ENCODE data around the gene ATG4D. TPM values are rescaled to one million over a fixed set of nuclear protein-coding genes. Genes with fewer than 3 reads are reported as not detected.

Gene ATG4D
- total RNA-seq, 4 donors from 2014 or later: 18.4 to 35.6 (median 24.9) TPM

DNA sequence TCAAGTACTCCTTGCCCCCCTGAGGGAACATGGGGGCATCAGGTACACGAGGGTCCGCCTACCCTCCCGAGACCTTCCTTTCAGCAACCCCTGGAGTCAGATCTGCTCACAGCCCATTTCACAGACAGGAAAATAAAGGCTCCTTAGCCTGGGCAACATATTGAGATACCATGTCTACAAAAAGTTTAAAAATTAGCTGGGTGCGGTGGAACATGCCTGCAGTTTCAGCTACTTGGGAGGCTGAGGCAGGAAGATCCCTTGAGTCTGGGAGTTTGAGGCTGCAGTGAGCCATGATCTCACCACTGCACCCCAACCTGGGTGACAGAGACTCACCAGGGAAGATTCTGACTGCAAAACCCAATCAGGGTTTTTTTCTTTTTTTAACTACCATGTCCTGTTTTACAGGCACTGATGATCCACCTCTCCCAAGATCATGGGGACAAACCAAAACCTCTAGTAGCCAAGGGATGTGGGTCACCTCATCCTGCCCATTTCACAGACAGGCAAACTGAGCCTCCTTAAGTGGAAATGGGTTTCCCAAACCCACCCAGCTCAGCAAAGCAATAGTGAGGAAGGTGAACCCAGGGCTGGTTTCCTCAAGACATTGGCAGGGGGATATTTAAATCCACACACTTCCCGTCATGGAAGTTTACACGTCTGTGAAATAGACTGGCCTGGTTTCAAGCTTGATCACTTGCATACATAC lies 31.5 kb downstream of the ATG4D start:
- peaks cover 0 to 9% (median 4%) of the 10 kb centered on the region in 3 donors for H3K4me1 ChIP-seq
- 47 to 71% methylated on average over 2 to 5 of the region's 6 CpGs for WGBS, 2 donors (ENCODE audit: low coverage in 1 of 2)
- H3K27ac ChIP-seq: no peak overlapping the region
- no peak for ATAC-seq
- H3K9me3 ChIP-seq: no peaks in the 10 kb centered on the region
- H3K36me3 ChIP-seq: no peaks in the 10 kb centered on the region
- no peak overlapping the region for H3K4me3 ChIP-seq
- no peak for TF ChIP-seq POLR2AphosphoS5 (IDR thresholded peaks at IDR 0.05)
- no peak for TF ChIP-seq EP300 (IDR thresholded peaks at IDR 0.05)
- no peak for TF ChIP-seq POLR2A (IDR thresholded peaks at IDR 0.05)
- TF ChIP-seq, protein P1, sequence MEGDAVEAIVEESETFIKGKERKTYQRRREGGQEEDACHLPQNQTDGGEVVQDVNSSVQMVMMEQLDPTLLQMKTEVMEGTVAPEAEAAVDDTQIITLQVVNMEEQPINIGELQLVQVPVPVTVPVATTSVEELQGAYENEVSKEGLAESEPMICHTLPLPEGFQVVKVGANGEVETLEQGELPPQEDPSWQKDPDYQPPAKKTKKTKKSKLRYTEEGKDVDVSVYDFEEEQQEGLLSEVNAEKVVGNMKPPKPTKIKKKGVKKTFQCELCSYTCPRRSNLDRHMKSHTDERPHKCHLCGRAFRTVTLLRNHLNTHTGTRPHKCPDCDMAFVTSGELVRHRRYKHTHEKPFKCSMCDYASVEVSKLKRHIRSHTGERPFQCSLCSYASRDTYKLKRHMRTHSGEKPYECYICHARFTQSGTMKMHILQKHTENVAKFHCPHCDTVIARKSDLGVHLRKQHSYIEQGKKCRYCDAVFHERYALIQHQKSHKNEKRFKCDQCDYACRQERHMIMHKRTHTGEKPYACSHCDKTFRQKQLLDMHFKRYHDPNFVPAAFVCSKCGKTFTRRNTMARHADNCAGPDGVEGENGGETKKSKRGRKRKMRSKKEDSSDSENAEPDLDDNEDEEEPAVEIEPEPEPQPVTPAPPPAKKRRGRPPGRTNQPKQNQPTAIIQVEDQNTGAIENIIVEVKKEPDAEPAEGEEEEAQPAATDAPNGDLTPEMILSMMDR (IDR thresholded peaks at IDR 0.05): no peak
- peaks cover 7% of the 10 kb centered on the region for H3K27me3 ChIP-seq

DNA sequence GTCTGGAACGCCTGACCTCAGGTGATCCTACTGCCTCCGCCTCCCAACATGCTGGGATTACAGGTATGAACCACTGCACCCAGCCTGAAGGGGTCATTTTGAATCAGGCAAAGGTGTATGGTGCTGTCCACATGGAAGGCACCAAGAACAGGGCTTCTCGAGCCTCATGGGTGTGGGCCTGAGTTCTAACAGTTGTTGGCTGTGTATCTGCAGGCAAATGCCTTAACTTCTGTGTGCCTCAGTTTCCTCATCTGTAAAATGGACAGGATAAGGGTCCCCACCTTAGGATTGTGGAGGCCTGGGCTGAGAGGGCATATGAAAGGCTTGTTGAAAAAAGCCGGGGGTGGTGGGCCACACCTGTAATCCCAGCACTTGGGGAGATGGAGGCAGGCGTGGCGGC lies 34.2 kb downstream of the ATG4D start:
- TF ChIP-seq POLR2A (IDR thresholded peaks at IDR 0.05): no peak
- TF ChIP-seq EP300 (IDR thresholded peaks at IDR 0.05): no peak
- TF ChIP-seq POLR2AphosphoS5 (IDR thresholded peaks at IDR 0.05): no peak
- TF ChIP-seq, protein P1 (IDR thresholded peaks at IDR 0.05): no peak
- H3K36me3 ChIP-seq: no peaks in the 10 kb centered on the region
- ATAC-seq: no peak
- H3K27me3 ChIP-seq: peaks cover 3% of the 10 kb centered on the region
- no peak overlapping the region for H3K4me3 ChIP-seq
- H3K9me3 ChIP-seq: no peaks in the 10 kb centered on the region
- H3K27ac ChIP-seq: no peak overlapping the region
- H3K4me1 ChIP-seq: peaks cover 0 to 11% (median 4%) of the 10 kb centered on the region in 3 donors
- 83% methylated on average over 1 of the region's 6 CpGs; no CpG with 5 or more reads in 1 of the 2 donors for WGBS, 2 donors (ENCODE audit: low coverage in 1 of 2)

- Histone ChIP-seq H3K4me1 (peaks cover 0 to 11% (median 4%) of the 10 kb centered on the region in 3 donors), H3K27me3 (peaks cover 13% of the 10 kb centered on the region), H3K9me3 (no peaks in the 10 kb centered on the region), H3K4me3 (no peak overlapping the region), H3K27ac (no peak overlapping the region), H3K36me3 (no peaks in the 10 kb centered on the region)
- TF ChIP-seq EP300 (IDR thresholded peaks at IDR 0.05): no peak
- TF ChIP-seq, protein P1 (IDR thresholded peaks at IDR 0.05): peak; percentile 98 to 99 (median 99)
- no peak for TF ChIP-seq POLR2AphosphoS5 (IDR thresholded peaks at IDR 0.05)
- TF ChIP-seq POLR2A (IDR thresholded peaks at IDR 0.05): no peak
- 0 to 5% methylated on average over 3 to 4 of the region's 31 CpGs for WGBS, 2 donors (ENCODE audit: low coverage in 1 of 2)
- ATAC-seq: peak; percentile 83
Measured at GRCh38 chr19:10580979-10581631, 37.4 kb downstream of the ATG4D start.

DNA sequence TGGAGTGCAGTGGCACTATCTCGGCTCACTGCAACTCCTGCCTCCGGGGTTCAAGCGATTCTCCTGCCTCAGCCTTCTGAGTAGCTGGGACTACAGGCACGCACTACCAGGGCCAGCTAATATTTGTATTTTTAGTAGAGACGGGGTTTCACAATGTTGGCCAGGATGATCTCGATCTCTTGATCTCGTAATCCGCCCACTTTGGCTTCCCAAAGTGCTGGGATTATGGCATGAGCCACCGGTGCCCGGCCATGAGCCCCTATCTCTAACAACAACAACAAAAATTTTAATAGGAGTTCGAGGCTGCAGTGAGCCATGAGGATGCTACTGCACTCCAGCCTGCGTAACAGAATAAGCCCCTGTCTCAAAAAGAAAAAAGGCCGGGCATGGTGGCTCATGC lies 38.4 kb downstream of the ATG4D start:
- Histone ChIP-seq H3K36me3 (no peaks in the 10 kb centered on the region), H3K4me1 (peaks cover 0 to 11% (median 4%) of the 10 kb centered on the region in 3 donors), H3K27me3 (peaks cover 23% of the 10 kb centered on the region), H3K9me3 (no peaks in the 10 kb centered on the region), H3K4me3 (no peak overlapping the region), H3K27ac (no peak overlapping the region)
- TF ChIP-seq POLR2AphosphoS5 (IDR thresholded peaks at IDR 0.05) (no peak), POLR2A (IDR thresholded peaks at IDR 0.05) (no peak), EP300 (IDR thresholded peaks at IDR 0.05) (no peak)
- TF ChIP-seq, protein P1 (IDR thresholded peaks at IDR 0.05): no peak
- no peak for ATAC-seq
- 87 to 93% methylated on average over 5 to 8 of the region's 13 CpGs for WGBS, 2 donors (ENCODE audit: low coverage in 1 of 2)

Measured in gastroesophageal sphincter (tissue), 4 donors.